ENCODE results near the gene HAGH.

HAGH gene

GRCh38 chr16:1772908-1773702 is 53.5 kb downstream of the HAGH start, which contains the start of gene MRPS34 (continued):
- TF ChIP-seq PRDM6 (tag by site-specific recombination; IDR thresholded peaks at IDR 0.05) (no peak), ZNF610 (tag by site-specific recombination; IDR thresholded peaks at IDR 0.05; ENCODE audit: borderline replicate concordance) (no peak), ZNF324 (tag by site-specific recombination; IDR thresholded peaks at IDR 0.05) (peak; percentile 82; the same call in 1 of the 2 replicates), ZFHX2 (tag by site-specific recombination; conservative IDR thresholded peaks at IDR 0.05) (peak; percentile 14; the same call in 1 of the 2 replicates), ZNF157 (tag by site-specific recombination; IDR thresholded peaks at IDR 0.05) (no peak), ZNF768 (tag by site-specific recombination; IDR thresholded peaks at IDR 0.05) (no peak), ATF2 (tag by site-specific recombination; IDR thresholded peaks at IDR 0.05; ENCODE audit: low read depth) (no peak), ZNF548 (tag by site-specific recombination; IDR thresholded peaks at IDR 0.05) (no peak; the same call in 1 of the 2 replicates), ZNF37A (tag by site-specific recombination; IDR thresholded peaks at IDR 0.05) (0 out of 2 replicates have a peak, but pooled peaks have one; percentile 25), ZNF132 (tag by site-specific recombination; IDR thresholded peaks at IDR 0.05; ENCODE audit: borderline replicate concordance) (no peak), ZNF121 (tag by site-specific recombination; IDR thresholded peaks at IDR 0.05) (no peak), ZBTB8A (tag by site-specific recombination; IDR thresholded peaks at IDR 0.05) (peak; percentile 32; the same call in 1 of the 2 replicates), ZNF558 (tag by site-specific recombination; IDR thresholded peaks at IDR 0.05) (no peak), ZNF518A (tag by site-specific recombination; conservative IDR thresholded peaks at IDR 0.05; ENCODE audit: low read depth) (peak; percentile 33; the same call in 1 of the 2 replicates), ZNF549 (tag by site-specific recombination; IDR thresholded peaks at IDR 0.05) (no peak), SP3 (tag by site-specific recombination; IDR thresholded peaks at IDR 0.05) (peak; percentile 72), MZF1 (tag by site-specific recombination; IDR thresholded peaks at IDR 0.05; ENCODE audit: borderline replicate concordance) (no peak), PATZ1 (tag by site-specific recombination; IDR thresholded peaks at IDR 0.05) (peak; percentile 95), ZBTB1 (tag by site-specific recombination; IDR thresholded peaks at IDR 0.05) (peak; percentile 60; the same call in 1 of the 2 replicates), ZNF146 (tag by site-specific recombination; IDR thresholded peaks at IDR 0.05) (peak; percentile 76), PRDM4 (tag by site-specific recombination; IDR thresholded peaks at IDR 0.05) (peak; percentile 44; the same call in 1 of the 2 replicates), ZXDB (tag by site-specific recombination; IDR thresholded peaks at IDR 0.05) (peak; percentile 73; the same call in 1 of the 2 replicates), ZNF658 (tag by site-specific recombination; IDR thresholded peaks at IDR 0.05) (no peak), ZNF366 (tag by site-specific recombination; conservative IDR thresholded peaks at IDR 0.05) (no peak)
- TF ChIP-seq, protein P1, sequence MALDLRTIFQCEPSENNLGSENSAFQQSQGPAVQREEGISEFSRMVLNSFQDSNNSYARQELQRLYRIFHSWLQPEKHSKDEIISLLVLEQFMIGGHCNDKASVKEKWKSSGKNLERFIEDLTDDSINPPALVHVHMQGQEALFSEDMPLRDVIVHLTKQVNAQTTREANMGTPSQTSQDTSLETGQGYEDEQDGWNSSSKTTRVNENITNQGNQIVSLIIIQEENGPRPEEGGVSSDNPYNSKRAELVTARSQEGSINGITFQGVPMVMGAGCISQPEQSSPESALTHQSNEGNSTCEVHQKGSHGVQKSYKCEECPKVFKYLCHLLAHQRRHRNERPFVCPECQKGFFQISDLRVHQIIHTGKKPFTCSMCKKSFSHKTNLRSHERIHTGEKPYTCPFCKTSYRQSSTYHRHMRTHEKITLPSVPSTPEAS (tag by site-specific recombination; IDR thresholded peaks at IDR 0.05) = no peak

Data from HEK293 (cell line).